Suprapubic skin (tissue), 4 donors: ENCODE data around the gene PTBP1. TPM values are rescaled to one million over a fixed set of nuclear protein-coding genes. Genes with fewer than 3 reads are reported as not detected.
"Not testable (repeated sequence)": the region's sequence is repeated elsewhere in the genome, so short reads cannot be mapped to it uniquely, and the experiment has no call there.

Experiments used
- DNase-seq, 2 donors: peaks; one replicate each; pipeline ENCODE4 v3.0.0-alpha.2; 2019; ENCODE audit warnings: low spot score in 2 of 2
- H3K27ac ChIP-seq: fragments of 200-600 bp; sonication (generic); one replicate; pipeline ENCODE4 v1.5.1; 2019
- H3K27me3 ChIP-seq: fragments of 200-600 bp; sonication (generic); one replicate; pipeline ENCODE4 v1.5.1; 2019
- H3K36me3 ChIP-seq: fragments of 200-600 bp; sonication (generic); one replicate; pipeline ENCODE4 v1.5.1; 2019
- H3K4me1 ChIP-seq: fragments of 200-600 bp; sonication (generic); one replicate; pipeline ENCODE4 v1.5.1; 2019
- H3K4me3 ChIP-seq: fragments of 200-600 bp; sonication (generic); one replicate; pipeline ENCODE4 v1.5.1; 2019; ENCODE audit warnings: mild to moderate bottlenecking
- H3K9me3 ChIP-seq: fragments of 200-600 bp; sonication (generic); one replicate; pipeline ENCODE4 v1.5.1; 2019
- CTCF ChIP-seq, 2 donors: fragments of 200-600 bp in 1 of 2; fragments of 450-650 bp in 1 of 2; sonication (generic) in 1 of 2; IDR thresholded peaks; one replicate each; pipeline ENCODE4 v1.5.1; 2016 to 2019; ENCODE audit warnings: antibody characterized with exemption in 2 of 2, mild to moderate bottlenecking in 1 of 2, moderate library complexity in 1 of 2
- EP300 ChIP-seq: sonication (generic); formaldehyde crosslinking; IDR thresholded peaks from one replicate; pipeline ENCODE4 v1.6.1; 2017; ENCODE audit warnings: antibody characterized with exemption
- POLR2A ChIP-seq, 2 donors: fragments of 450-650 bp; IDR thresholded peaks; one replicate each; pipeline ENCODE4 v1.6.1; 2017; ENCODE audit warnings: antibody characterized with exemption in 2 of 2, mild to moderate bottlenecking in 2 of 2, moderate library complexity in 2 of 2
- POLR2AphosphoS5 ChIP-seq, 3 donors: sonication (generic); formaldehyde crosslinking; IDR thresholded peaks; one replicate each; pipeline ENCODE4 v1.6.1; 2017; ENCODE audit warnings: antibody characterized with exemption in 3 of 3
- WGBS: methylation state at CpG from one replicate; pipeline ENCODE4 v1.1.5; 2018; 5-methylcytosine and 5-hydroxymethylcytosine counted together
- total RNA-seq, 4 donors: library from RNA; depleted of rRNA; stranded (reverse); fragments of >200 nt; gene quantifications; one replicate each; pipeline ENCODE4 v1.1.0, GENCODE V29; 2016

Gene PTBP1
- total RNA-seq, 4 donors from 2014 or later, result 152 to 227 (median 174) TPM

GRCh38 chr19:850221-850978 lies 53.1 kb downstream of the PTBP1 start:
- no peak overlapping the region for H3K4me3 ChIP-seq
- H3K36me3 ChIP-seq, result no peaks in the 10 kb centered on the region
- TF ChIP-seq POLR2A (IDR thresholded peaks at IDR 0.05) (peak in 1 of 2 donors; percentile 16), EP300 (peak; percentile 22), POLR2AphosphoS5 (IDR thresholded peaks at IDR 0.05) (peak in 2 of 3 donors; percentile 88), CTCF (IDR thresholded peaks at IDR 0.05) (no peak)
- peaks cover 31% of the 10 kb centered on the region for H3K4me1 ChIP-seq
- H3K27me3 ChIP-seq, result peaks cover 41% of the 10 kb centered on the region
- H3K9me3 ChIP-seq, result no peaks in the 10 kb centered on the region
- whole genome bisulfite sequencing, result 76% methylated on average over 6 of the region's 28 CpGs
- H3K27ac ChIP-seq, result peak overlapping the region; percentile 63
- peak; percentile 95 to 96 for DNase-seq

- Histone ChIP-seq H3K27ac (peak overlapping the region; percentile 63), H3K9me3 (no peaks in the 10 kb centered on the region), H3K27me3 (peaks cover 37% of the 10 kb centered on the region), H3K4me1 (peaks cover 31% of the 10 kb centered on the region), H3K4me3 (no peak overlapping the region), H3K36me3 (no peaks in the 10 kb centered on the region)
- no CpG with 5 or more reads among the region's 13 CpGs for WGBS
- DNase-seq, result no peak
- no peak for TF ChIP-seq EP300
- no peak for TF ChIP-seq CTCF (IDR thresholded peaks at IDR 0.05)
- TF ChIP-seq POLR2AphosphoS5 (IDR thresholded peaks at IDR 0.05), result no peak
- TF ChIP-seq POLR2A (IDR thresholded peaks at IDR 0.05), result no peak
Observed at GRCh38 chr19:850979-851335, 53.7 kb downstream of the PTBP1 start.

- WGBS, result 60% methylated on average over 26 of the region's 55 CpGs
Observed at GRCh38 chr19:852136-853013, 55.1 kb downstream of the PTBP1 start, which contains the start of gene ELANE. ELANE (plus strand) TSS chr19:852303; CDS start chr19:852329, 26 bp downstream.

GRCh38 chr19:853014-853585 lies 55.8 kb downstream of the PTBP1 start:
- H3K4me1 ChIP-seq, result peaks cover 24% of the 10 kb centered on the region
- WGBS, result 9% methylated on average over 21 of the region's 67 CpGs
- no peak overlapping the region for H3K4me3 ChIP-seq
- H3K27me3 ChIP-seq, result peaks cover 21% of the 10 kb centered on the region
- H3K27ac ChIP-seq, result no peak overlapping the region
- H3K9me3 ChIP-seq, result no peaks in the 10 kb centered on the region
- DNase-seq, result no peak
- TF ChIP-seq POLR2AphosphoS5 (IDR thresholded peaks at IDR 0.05) (no peak), CTCF (IDR thresholded peaks at IDR 0.05) (no peak), POLR2A (IDR thresholded peaks at IDR 0.05) (no peak), EP300 (no peak)
- no peaks in the 10 kb centered on the region for H3K36me3 ChIP-seq

More at GRCh38 chr19:852136-853013, 55.1 kb downstream of the PTBP1 start, which contains the start of gene ELANE:
- no peak for DNase-seq
- Histone ChIP-seq H3K4me3 (no peak within 1 kb of the TSS), H3K4me1 (peaks cover 31% of the 10 kb centered on the region), H3K9me3 (no peaks in the 10 kb centered on the region), H3K36me3 (no peaks in the 10 kb centered on the region), H3K27me3 (peaks cover 28% of the 10 kb centered on the region), H3K27ac (peak within 1 kb of the TSS; percentile 63)
- TF ChIP-seq POLR2AphosphoS5 (IDR thresholded peaks at IDR 0.05), result no peak
- no peak for TF ChIP-seq POLR2A (IDR thresholded peaks at IDR 0.05)
- TF ChIP-seq EP300, result no peak
- TF ChIP-seq CTCF (IDR thresholded peaks at IDR 0.05), result no peak

GRCh38 chr19:853614-854220 lies 56.5 kb downstream of the PTBP1 start:
- peaks cover 15% of the 10 kb centered on the region for H3K27me3 ChIP-seq
- not testable (repeated sequence) for DNase-seq, H3K4me3 ChIP-seq, H3K36me3 ChIP-seq, H3K9me3 ChIP-seq, H3K27ac ChIP-seq
- 91% methylated on average over 8 of the region's 17 CpGs for WGBS
- peaks cover 21% of the 10 kb centered on the region for H3K4me1 ChIP-seq
